HepG2 (cell line): Measurements from ENCODE around the gene ZNF563. TPM values are rescaled to one million over a fixed set of nuclear protein-coding genes. Genes with fewer than 3 reads are reported as not detected.
A peak's percentile ranks its signal among the peaks of the same experiment; 100 is the strongest.

Source experiments
- ATF1 ChIP-seq: IDR thresholded peaks from 2 replicates; pipeline ENCODE4 v1.6.1; 2016; ENCODE audit warnings: mild to moderate bottlenecking, control low read depth
- FOXA3 ChIP-seq: IDR thresholded peaks from 2 replicates; pipeline ENCODE4 v1.6.1; 2016; ENCODE audit warnings: missing genetic modification reagents, missing compliant biosample characterization
- GFI1 ChIP-seq: sonication (generic); formaldehyde crosslinking; IDR thresholded peaks from 2 replicates; pipeline ENCODE4 v1.5.0; 2020; ENCODE audit warnings: missing genetic modification reagents, mild to moderate bottlenecking, borderline replicate concordance
- HDAC1 ChIP-seq: sonication (generic); formaldehyde crosslinking; IDR thresholded peaks from 2 replicates; pipeline ENCODE4 v1.5.1; 2020; ENCODE audit warnings: mild to moderate bottlenecking, missing genetic modification reagents
- HMGXB3 ChIP-seq: sonication (generic); formaldehyde crosslinking; IDR thresholded peaks from 2 replicates; pipeline ENCODE4 v1.4.0; 2020; ENCODE audit warnings: missing genetic modification reagents, borderline replicate concordance
- HOXA3 ChIP-seq: sonication (generic); formaldehyde crosslinking; IDR thresholded peaks from 2 replicates; pipeline ENCODE4 v1.5.0; 2020; ENCODE audit warnings: missing genetic modification reagents
- RBM22 ChIP-seq: fragments of 200-400 bp; formaldehyde crosslinking; optimal IDR thresholded peaks from 2 replicates; pipeline ENCODE3; 2017; ENCODE audit warnings: mild to moderate bottlenecking, low read length, moderate library complexity
- ZNF281 ChIP-seq: sonication (generic); formaldehyde crosslinking; IDR thresholded peaks from 2 replicates; pipeline ENCODE4 v1.4.0; 2020; ENCODE audit warnings: missing genetic modification reagents, borderline replicate concordance
- ZNF678 ChIP-seq: sonication (generic); formaldehyde crosslinking; IDR thresholded peaks from 2 replicates; pipeline ENCODE4 v1.4.0; 2020; ENCODE audit warnings: mild to moderate bottlenecking, missing genetic modification reagents
- ZNF691 ChIP-seq: sonication (generic); formaldehyde crosslinking; IDR thresholded peaks from 2 replicates; pipeline ENCODE4 v1.4.0; 2020; ENCODE audit warnings: missing genetic modification reagents, low read depth, mild to moderate bottlenecking, borderline replicate concordance
- ZNF710 ChIP-seq: sonication (generic); formaldehyde crosslinking; IDR thresholded peaks from 2 replicates; pipeline ENCODE4 v1.5.0; 2020; ENCODE audit warnings: mild to moderate bottlenecking, missing genetic modification reagents, borderline replicate concordance
- polyA plus RNA-seq, 8 experiments: library from polyadenylated mRNA; depleted of rRNA in 3 of 8; stranded (reverse) in 7 of 8; unstranded in 1 of 8; fragments of >200 nt; fragmentation: Illumina TruSeq in 4 of 8; extraction: Trizol in 4 of 8; gene quantifications; 2 replicates each; pipeline versions ENCODE4 v1.2.1 to v1.2.3, GENCODE V29; 2011 to 2016; ENCODE audit warnings: low read depth in 4 of 8, missing spikeins in 1 of 8, mixed read lengths in 1 of 8; ENCODE audit not compliant: insufficient read depth in 1 of 8
- total RNA-seq, 5 experiments: library from RNA; depleted of rRNA; stranded (reverse); fragments of >200 nt; fragmentation: Illumina TruSeq; extraction: Trizol; gene quantifications; 2 replicates each; pipeline ENCODE4 v1.2.3, GENCODE V29; 2016; ENCODE audit warnings: low read depth in 1 of 5

ZNF563 gene
- total and polyA plus RNA-seq, 2 of the 13 experiments (the other 11 are each of a cell fraction or from before 2014, with no cell fraction given), result 7.5 to 19.5 TPM

GRCh38 chr19:12331211-12331941 lies 2.1 kb downstream of the ZNF563 start (continued):
- TF ChIP-seq ZNF710 (CRISPR knock-in tag) (peak; percentile 56; the same call in 1 of the 2 replicates), ZNF691 (peak; percentile 99), HMGXB3 (no peak), HDAC1 (CRISPR knock-in tag) (peak; percentile 48; the same call in 1 of the 2 replicates), RBM22 (no peak), ATF1 (CRISPR knock-in tag) (peak; percentile 42; the same call in 1 of the 2 replicates), ZNF281 (CRISPR knock-in tag) (peak; percentile 97), HOXA3 (CRISPR knock-in tag) (peak; percentile 57; the same call in 1 of the 2 replicates), GFI1 (CRISPR knock-in tag) (peak; percentile 90), ZNF678 (CRISPR knock-in tag) (no peak), FOXA3 (CRISPR knock-in tag) (peak; percentile 87)
